HCT116 (cell line): ENCODE data around the gene ADIPOR2. TPM values are rescaled to one million over a fixed set of nuclear protein-coding genes. Genes with fewer than 3 reads are reported as not detected.

ENCODE experiments used
- ATAC-seq: fragments of 200-7000 bp; cut with Tn5 transposase; 2 replicates; pipeline ENCODE4 v1.9.1; 2020; ENCODE audit warnings: mild to moderate bottlenecking, moderate library complexity
- BruUV-seq: library from RNA; stranded (reverse); fragments of 400-500 nt; replicated peaks from 2 replicates; lab custom pipeline; 2021; lab: Mats Ljungman, UMichigan
- CTCF ChIA-PET: fragments of 300-600 bp; sonication (Branson Sonifier 250); formaldehyde crosslinking; loops from one replicate; lab custom pipeline; 2021; ENCODE audit warnings: antibody characterized with exemption; lab: Charles Lee
- POLR2A ChIA-PET: fragments of 300-600, 350-600 bp; sonication (Branson Sonifier 250); formaldehyde crosslinking; loops from one replicate; lab custom pipeline; 2021; ENCODE audit warnings: antibody characterized with exemption; lab: Charles Lee
- RAD21 ChIA-PET, 2 experiments: fragments of 300-600 bp; sonication (Branson Sonifier 250); formaldehyde crosslinking; loops; one replicate each; lab custom pipeline; 2023; ENCODE audit warnings: low total read pairs in 2 of 2; ENCODE audit not compliant: uncharacterized antibody in 2 of 2, unreplicated experiment in 2 of 2, low non-redundant PET in 1 of 2; lab: Charles Lee
- DNase-seq: peaks from one replicate; pipeline ENCODE4 v3.0.0-alpha.2; 2010; ENCODE audit warnings: low read depth, low spot score
- H2AFZ ChIP-seq: fragments of 200-600 bp; shearing (Covaris generic), sonication (generic); 2 replicates; pipeline ENCODE4 v1.6.1; 2017; ENCODE audit warnings: low read depth, mixed run types, mixed read lengths, antibody characterized with exemption, low read length; ENCODE audit not compliant: poor library complexity, severe bottlenecking
- H3K27ac ChIP-seq: 2 replicates; pipeline ENCODE4 v1.5.1; 2012; ENCODE audit warnings: low read depth, low read length
- H3K27me3 ChIP-seq: fragments of 200-600 bp; sonication (generic); 2 replicates; pipeline ENCODE4 v1.6.1; 2016; ENCODE audit warnings: mixed run types, low read length, mixed read lengths; ENCODE audit not compliant: insufficient read depth
- H3K36me3 ChIP-seq, 2 experiments: fragments of 200-500 bp in 1 of 2; fragments of 200-600 bp in 1 of 2; sonication (Bioruptor generic) in 1 of 2; sonication (generic) in 1 of 2; 2 replicates each; pipeline versions ENCODE4 v1.5.1 to v1.6.1; 2014 to 2016; ENCODE audit warnings: low read length in 2 of 2, inconsistent platforms in 1 of 2, mixed read lengths in 1 of 2, mixed run types in 1 of 2; ENCODE audit not compliant: insufficient read depth in 2 of 2, control insufficient read depth in 1 of 2
- H3K4me1 ChIP-seq, 2 experiments: fragments of 200-600 bp in 1 of 2; sonication (generic) in 1 of 2; 2 replicates each; pipeline versions ENCODE4 v1.5.1 to v1.6.1; 2012 to 2017; ENCODE audit warnings: low read length in 2 of 2, inconsistent platforms in 1 of 2, mild to moderate bottlenecking in 1 of 2, mixed read lengths in 1 of 2, mixed run types in 1 of 2, moderate library complexity in 1 of 2; ENCODE audit not compliant: insufficient read depth in 2 of 2, control insufficient read depth in 1 of 2
- H3K4me2 ChIP-seq: fragments of 200-600 bp; sonication (generic); 2 replicates; pipeline ENCODE4 v1.6.1; 2017; ENCODE audit warnings: mixed run types, low read length, mixed read lengths
- H3K4me3 ChIP-seq, 2 experiments: fragments of 200-600 bp in 1 of 2; sonication (generic) in 1 of 2; replicated peaks in 1 of 2; 2 replicates each; pipeline ENCODE4 v1.5.1; 2011 to 2016; ENCODE audit warnings: low read length in 2 of 2, control low read depth in 1 of 2, low read depth in 1 of 2, mild to moderate bottlenecking in 1 of 2, mixed read lengths in 1 of 2, mixed run types in 1 of 2
- H3K79me2 ChIP-seq: fragments of 200-600 bp; sonication (generic); 2 replicates; pipeline ENCODE4 v1.6.1; 2017; ENCODE audit warnings: mild to moderate bottlenecking, mixed run types, low read length, moderate library complexity, mixed read lengths; ENCODE audit not compliant: insufficient read depth
- H3K9ac ChIP-seq: fragments of 200-600 bp; sonication (generic); 2 replicates; pipeline ENCODE4 v1.6.1; 2016; ENCODE audit warnings: low read length, mixed read lengths
- H3K9me2 ChIP-seq: fragments of 200-600 bp; sonication (generic), shearing (Covaris generic); 2 replicates; pipeline ENCODE4 v1.6.1; 2017; ENCODE audit warnings: mixed run types, mild to moderate bottlenecking, moderate library complexity; ENCODE audit not compliant: insufficient read depth
- H3K9me3 ChIP-seq, 2 experiments: fragments of 200-500 bp in 1 of 2; fragments of 200-600 bp in 1 of 2; sonication (Bioruptor generic) in 1 of 2; sonication (generic) in 1 of 2; 2 replicates each; pipeline ENCODE4 v1.6.1; 2014 to 2017; ENCODE audit warnings: low read length in 2 of 2, mixed read lengths in 2 of 2, inconsistent platforms in 1 of 2, low read depth in 1 of 2, mild to moderate bottlenecking in 1 of 2, mixed run types in 1 of 2, moderate library complexity in 1 of 2; ENCODE audit not compliant: control insufficient read depth in 1 of 2, insufficient read depth in 1 of 2
- H4K20me1 ChIP-seq: fragments of 200-600 bp; sonication (generic), shearing (Covaris generic); 2 replicates; pipeline ENCODE4 v1.6.1; 2017; ENCODE audit warnings: mixed run types, mild to moderate bottlenecking, moderate library complexity; ENCODE audit not compliant: insufficient read depth
- CBX3 ChIP-seq: IDR thresholded peaks from 2 replicates; pipeline ENCODE4 v1.6.1; 2012; ENCODE audit warnings: low read depth
- CEBPB ChIP-seq: IDR thresholded peaks from 2 replicates; pipeline ENCODE4 v1.6.1; 2012; ENCODE audit warnings: low read depth
- EGR1 ChIP-seq: IDR thresholded peaks from 2 replicates; pipeline ENCODE4 v1.6.1; 2012; ENCODE audit warnings: low read depth
- ELF1 ChIP-seq: IDR thresholded peaks from 2 replicates; pipeline ENCODE4 v1.6.1; 2012; ENCODE audit warnings: low read depth, borderline replicate concordance
- FOSL1 ChIP-seq: IDR thresholded peaks from 2 replicates; pipeline ENCODE4 v1.6.1; 2012; ENCODE audit warnings: low read depth
- JUND ChIP-seq: IDR thresholded peaks from 2 replicates; pipeline ENCODE4 v1.6.1; 2012
- POLR2A ChIP-seq: IDR thresholded peaks from 2 replicates; pipeline ENCODE4 v1.7.0; 2011; ENCODE audit warnings: borderline replicate concordance; ENCODE audit not compliant: insufficient read depth, insufficient read length; ENCODE audit errors: extremely low read depth
- RAD21 ChIP-seq: IDR thresholded peaks from 2 replicates; pipeline ENCODE4 v1.6.1; 2012; ENCODE audit warnings: low read depth, mild to moderate bottlenecking
- SIN3A ChIP-seq: IDR thresholded peaks from 2 replicates; pipeline ENCODE4 v1.6.1; 2012; ENCODE audit warnings: low read depth
- TCF7L2 ChIP-seq: IDR thresholded peaks from 2 replicates; pipeline ENCODE4 v1.7.0; 2011; ENCODE audit warnings: borderline replicate concordance, inconsistent platforms; ENCODE audit not compliant: insufficient read depth, insufficient read length; ENCODE audit errors: extremely low read depth
- intact Hi-C: fragments of 100-400 bp; cut with micrococcal nuclease; formaldehyde crosslinking; loops from 2 replicates; pipeline ENCODE4 v1.10.0; 2022
- total RNA-seq: library from RNA; stranded (reverse); gene quantifications from one replicate; pipeline ENCODE4 v1.2.1, GENCODE V29; 2021; ENCODE audit not compliant: unreplicated experiment
- TF ChIP-seq, protein P1 (sequence below), 3 experiments: fragments of 200-600 bp in 1 of 3; sonication (generic) in 1 of 3; IDR thresholded peaks in 2 of 3; conservative IDR thresholded peaks in 1 of 3; 2 replicates each; pipeline ENCODE4 v1.5.1; 2012 to 2017; ENCODE audit warnings: low read depth in 2 of 3, low read length in 2 of 3, antibody characterized with exemption in 1 of 3, borderline replicate concordance in 1 of 3, control low read depth in 1 of 3, mild to moderate bottlenecking in 1 of 3, mixed read lengths in 1 of 3, mixed run types in 1 of 3, moderate library complexity in 1 of 3; ENCODE audit not compliant: insufficient read depth in 1 of 3
- TF ChIP-seq, protein P2 (sequence below): IDR thresholded peaks from 2 replicates; pipeline ENCODE4 v1.6.1; 2011; ENCODE audit warnings: mild to moderate bottlenecking, low read length, moderate library complexity; ENCODE audit not compliant: insufficient replicate concordance; ENCODE audit errors: extremely low read depth
- TF ChIP-seq, protein P3 (sequence below): IDR thresholded peaks from 2 replicates; pipeline ENCODE4 v1.6.1; 2012

The ADIPOR2 gene
- total RNA-seq, 1 experiment from 2014 or later = 69.9 TPM

DNA sequence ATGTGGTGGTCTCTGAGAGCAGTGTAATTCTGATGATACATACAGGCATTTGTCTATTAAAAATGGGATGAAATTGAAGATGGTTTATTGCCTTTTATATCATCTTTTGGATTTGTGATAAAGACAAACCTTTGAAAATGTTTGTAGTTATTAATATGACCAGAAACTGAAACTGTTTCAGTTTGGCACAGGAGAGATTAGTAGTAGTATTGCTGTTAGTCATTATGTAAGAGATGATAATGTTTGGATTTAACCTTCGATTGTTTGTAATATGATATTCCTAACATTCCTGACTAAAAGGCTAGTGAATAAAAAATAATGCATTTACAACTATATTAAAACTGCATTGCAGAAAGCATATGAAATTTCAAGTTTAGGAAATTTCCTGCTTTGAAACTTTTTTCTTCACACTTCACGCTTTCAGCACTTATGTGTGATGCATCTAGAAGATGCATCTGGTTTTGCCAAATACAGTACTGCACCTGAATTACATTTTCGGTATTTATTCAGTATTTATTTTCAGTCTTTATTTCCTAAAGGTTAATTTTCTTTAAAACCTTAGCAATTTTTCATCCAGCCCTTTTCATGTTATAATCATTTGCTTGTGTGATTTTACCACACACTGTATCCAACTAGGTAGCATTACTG is 25.5 kb downstream of the ADIPOR2 start:
- Histone ChIP-seq H3K36me3 (no peaks in the 10 kb centered on the region), H3K27ac (no peak overlapping the region), H3K4me2 (no peak overlapping the region), H3K9ac (no peak overlapping the region), H3K9me2 (no peaks in the 10 kb centered on the region), H3K79me2 (peaks cover 96% of the 10 kb centered on the region), H4K20me1 (peaks cover 8% of the 10 kb centered on the region; the same call in 1 of the 2 replicates), H2AFZ (no peak overlapping the region), H3K9me3 (no peaks in the 10 kb centered on the region; a peak in 1 of 4 replicates), H3K4me3 (no peak overlapping the region), H3K27me3 (no peaks in the 10 kb centered on the region), H3K4me1 (0 out of 4 replicates have a peak, but pooled peaks cover 0 to 2% of the 10 kb centered on the region in 2 experiments)
- POLR2A ChIA-PET = no interaction called here
- TF ChIP-seq CEBPB = no peak
- TF ChIP-seq, protein P1, sequence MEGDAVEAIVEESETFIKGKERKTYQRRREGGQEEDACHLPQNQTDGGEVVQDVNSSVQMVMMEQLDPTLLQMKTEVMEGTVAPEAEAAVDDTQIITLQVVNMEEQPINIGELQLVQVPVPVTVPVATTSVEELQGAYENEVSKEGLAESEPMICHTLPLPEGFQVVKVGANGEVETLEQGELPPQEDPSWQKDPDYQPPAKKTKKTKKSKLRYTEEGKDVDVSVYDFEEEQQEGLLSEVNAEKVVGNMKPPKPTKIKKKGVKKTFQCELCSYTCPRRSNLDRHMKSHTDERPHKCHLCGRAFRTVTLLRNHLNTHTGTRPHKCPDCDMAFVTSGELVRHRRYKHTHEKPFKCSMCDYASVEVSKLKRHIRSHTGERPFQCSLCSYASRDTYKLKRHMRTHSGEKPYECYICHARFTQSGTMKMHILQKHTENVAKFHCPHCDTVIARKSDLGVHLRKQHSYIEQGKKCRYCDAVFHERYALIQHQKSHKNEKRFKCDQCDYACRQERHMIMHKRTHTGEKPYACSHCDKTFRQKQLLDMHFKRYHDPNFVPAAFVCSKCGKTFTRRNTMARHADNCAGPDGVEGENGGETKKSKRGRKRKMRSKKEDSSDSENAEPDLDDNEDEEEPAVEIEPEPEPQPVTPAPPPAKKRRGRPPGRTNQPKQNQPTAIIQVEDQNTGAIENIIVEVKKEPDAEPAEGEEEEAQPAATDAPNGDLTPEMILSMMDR (IDR thresholded peaks at IDR 0.05 in 2 of 3, conservative IDR thresholded peaks at IDR 0.05 in 1 of 3; ENCODE audit: borderline replicate concordance in 1 of 3, insufficient read depth in 1 of 3, low read depth in 2 of 3, low read length in 2 of 3) = no peak
- RAD21 ChIA-PET = no interaction called here
- no peak for ATAC-seq
- BruUV-seq = no TSS peak
- no peak for DNase-seq
- CTCF ChIA-PET = no interaction called here
- intact Hi-C loops = no loop called here

DNA sequence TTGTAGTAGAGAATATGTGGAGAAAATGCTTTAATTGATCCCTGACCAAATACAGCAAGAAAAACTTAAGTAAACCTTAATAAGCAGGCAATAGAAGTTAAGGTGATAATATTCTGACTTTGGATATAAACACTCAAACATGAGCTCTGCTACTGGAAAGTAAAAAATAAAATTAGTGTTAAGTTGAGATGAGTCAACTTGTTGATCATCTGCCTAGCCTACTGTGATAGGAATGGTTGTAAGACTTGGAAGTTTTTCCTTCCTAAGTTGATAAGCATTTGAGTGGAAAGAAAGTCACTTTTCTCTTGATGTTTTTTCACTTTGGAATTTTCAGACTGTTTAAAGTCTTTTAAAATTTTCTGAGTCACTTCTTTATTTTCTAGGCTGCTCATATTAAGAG is 26.0 kb downstream of the ADIPOR2 start:
- DNase-seq (no peak), ATAC-seq (no peak)
- ChIA-PET POLR2A (no interaction called here), CTCF (no interaction called here), RAD21 (no interaction called here)
- 0 out of 4 replicates have a peak, but pooled peaks cover 0 to 2% of the 10 kb centered on the region in 2 experiments for H3K4me1 ChIP-seq
- peaks cover 8% of the 10 kb centered on the region; the same call in 1 of the 2 replicates for H4K20me1 ChIP-seq
- no peak overlapping the region for H3K9ac ChIP-seq
- intact Hi-C loops = no loop called here
- no TSS peak for BruUV-seq
- H3K4me2 ChIP-seq = no peak overlapping the region
- peaks cover 96% of the 10 kb centered on the region for H3K79me2 ChIP-seq
- no peaks in the 10 kb centered on the region for H3K36me3 ChIP-seq
- H3K4me3 ChIP-seq = no peak overlapping the region
- no peaks in the 10 kb centered on the region; a peak in 1 of 4 replicates for H3K9me3 ChIP-seq
- H3K27ac ChIP-seq = no peak overlapping the region
- no peak overlapping the region for H2AFZ ChIP-seq
- H3K9me2 ChIP-seq = no peaks in the 10 kb centered on the region
- H3K27me3 ChIP-seq = no peaks in the 10 kb centered on the region
- TF ChIP-seq FOSL1 (no peak), CEBPB (no peak), SIN3A (no peak), POLR2A (no peak), TCF7L2 (no peak), RAD21 (no peak), JUND (no peak), CBX3 (no peak), EGR1 (no peak), ELF1 (no peak)
- TF ChIP-seq, protein P1 (IDR thresholded peaks at IDR 0.05 in 2 of 3, conservative IDR thresholded peaks at IDR 0.05 in 1 of 3; ENCODE audit: borderline replicate concordance in 1 of 3, insufficient read depth in 1 of 3, low read depth in 2 of 3, low read length in 2 of 3) = no peak
- TF ChIP-seq, protein P2, sequence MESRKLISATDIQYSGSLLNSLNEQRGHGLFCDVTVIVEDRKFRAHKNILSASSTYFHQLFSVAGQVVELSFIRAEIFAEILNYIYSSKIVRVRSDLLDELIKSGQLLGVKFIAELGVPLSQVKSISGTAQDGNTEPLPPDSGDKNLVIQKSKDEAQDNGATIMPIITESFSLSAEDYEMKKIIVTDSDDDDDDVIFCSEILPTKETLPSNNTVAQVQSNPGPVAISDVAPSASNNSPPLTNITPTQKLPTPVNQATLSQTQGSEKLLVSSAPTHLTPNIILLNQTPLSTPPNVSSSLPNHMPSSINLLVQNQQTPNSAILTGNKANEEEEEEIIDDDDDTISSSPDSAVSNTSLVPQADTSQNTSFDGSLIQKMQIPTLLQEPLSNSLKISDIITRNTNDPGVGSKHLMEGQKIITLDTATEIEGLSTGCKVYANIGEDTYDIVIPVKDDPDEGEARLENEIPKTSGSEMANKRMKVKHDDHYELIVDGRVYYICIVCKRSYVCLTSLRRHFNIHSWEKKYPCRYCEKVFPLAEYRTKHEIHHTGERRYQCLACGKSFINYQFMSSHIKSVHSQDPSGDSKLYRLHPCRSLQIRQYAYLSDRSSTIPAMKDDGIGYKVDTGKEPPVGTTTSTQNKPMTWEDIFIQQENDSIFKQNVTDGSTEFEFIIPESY = no peak
- TF ChIP-seq, protein P3, sequence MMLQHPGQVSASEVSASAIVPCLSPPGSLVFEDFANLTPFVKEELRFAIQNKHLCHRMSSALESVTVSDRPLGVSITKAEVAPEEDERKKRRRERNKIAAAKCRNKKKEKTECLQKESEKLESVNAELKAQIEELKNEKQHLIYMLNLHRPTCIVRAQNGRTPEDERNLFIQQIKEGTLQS = no peak
